Sigmoid colon (tissue), 7 donors: ENCODE measurements around the gene GAMT. TPM values are rescaled to one million over a fixed set of nuclear protein-coding genes. Genes with fewer than 3 reads are reported as not detected.
A peak's percentile ranks its signal among the peaks of the same experiment; 100 is the strongest.

Experiments
- DNase-seq: peaks from one replicate; pipeline ENCODE4 v3.0.0-alpha.2; 2019
- H3K27ac ChIP-seq, 4 donors: fragments of 200-600 bp; sonication (generic); one replicate each; pipeline ENCODE4 v1.5.1; 2016 to 2019; ENCODE audit warnings: mild to moderate bottlenecking in 1 of 4
- H3K27me3 ChIP-seq, 3 donors: fragments of 200-600 bp; sonication (generic); one replicate each; pipeline ENCODE4 v1.5.1; 2019; ENCODE audit warnings: mild to moderate bottlenecking in 1 of 3
- H3K36me3 ChIP-seq, 4 donors: fragments of 200-600 bp; sonication (generic); one replicate each; pipeline ENCODE4 v1.5.1; 2016 to 2019
- H3K4me1 ChIP-seq, 4 donors: fragments of 200-600 bp; sonication (generic); one replicate each; pipeline ENCODE4 v1.5.1; 2017 to 2019
- H3K4me3 ChIP-seq, 4 donors: fragments of 200-600 bp; sonication (generic); one replicate each; pipeline ENCODE4 v1.5.1; 2017 to 2019; ENCODE audit warnings: mild to moderate bottlenecking in 2 of 4, moderate library complexity in 1 of 4
- H3K9me3 ChIP-seq, 4 donors: fragments of 200-600 bp in 3 of 4; sonication (generic) in 3 of 4; one replicate each; pipeline versions ENCODE4 v1.5.1 to v1.6.1; 2013 to 2019
- CTCF ChIP-seq, 4 experiments: fragments of 450-650 bp in 3 of 4; fragments of 200-600 bp in 1 of 4; IDR thresholded peaks; one replicate each; pipeline ENCODE4 v1.5.1; 2016 to 2019; ENCODE audit warnings: antibody characterized with exemption in 4 of 4, mild to moderate bottlenecking in 3 of 4, moderate library complexity in 2 of 4
- EP300 ChIP-seq, 4 donors: sonication (generic); formaldehyde crosslinking; IDR thresholded peaks; one replicate each; pipeline ENCODE4 v1.6.1; 2017; ENCODE audit warnings: antibody characterized with exemption in 4 of 4
- POLR2A ChIP-seq, 2 donors: fragments of 450-650 bp; IDR thresholded peaks; one replicate each; pipeline ENCODE4 v1.6.1; 2016; ENCODE audit warnings: antibody characterized with exemption in 2 of 2, mild to moderate bottlenecking in 2 of 2, moderate library complexity in 2 of 2
- POLR2AphosphoS5 ChIP-seq, 4 donors: sonication (generic); formaldehyde crosslinking; IDR thresholded peaks; one replicate each; pipeline ENCODE4 v1.6.1; 2017; ENCODE audit warnings: antibody characterized with exemption in 4 of 4
- WGBS, 2 donors: extraction: QIAGEN DNeasy Blood & Tissue Kit; methylation state at CpG; one replicate each; pipeline ENCODE4 v1.1.7; 2013; 5-methylcytosine and 5-hydroxymethylcytosine counted together
- intact Hi-C: fragments of 100-400 bp; cut with DNase I; formaldehyde crosslinking; loops from one replicate; pipeline ENCODE4 v1.15.1; 2023
- polyA plus RNA-seq, 3 donors: library from polyadenylated mRNA; stranded (reverse); fragments of 200-250 nt; gene quantifications; one replicate each; pipeline ENCODE4 v1.2.3, GENCODE V29; 2013
- total RNA-seq, 4 donors: library from RNA; depleted of rRNA; stranded (reverse); fragments of >200 nt; gene quantifications; one replicate each; pipeline ENCODE4 v1.1.0, GENCODE V29; 2016
- donor health status: healthy with polysubstance abuse.
- donor health status: Bipolar disorder and iron deficiency.
- donor health status: healthy.

Gene GAMT
- total and polyA plus RNA-seq, 7 donors, result 1.8 to 16.6 (median 7.8) TPM

- WGBS, 2 donors, result 0 to 1% methylated on average over 69 of the region's 69 CpGs
- Histone ChIP-seq H3K27me3 (no peaks in the 10 kb centered on the region), H3K36me3 (peaks cover 0 to 10% (median 4%) of the 10 kb centered on the region in 4 donors), H3K4me1 (peaks cover 4 to 56% (median 53%) of the 10 kb centered on the region in 4 donors), H3K27ac (peak overlapping the region; percentile 91 to 98 (median 94)), H3K4me3 (peak overlapping the region; percentile 93 to 99 (median 94)), H3K9me3 (no peaks in the 10 kb centered on the region)
- intact Hi-C loops, result loop anchor here (5.0 kb wide), 2 partner anchors 51 to 131 kb away; partner anchors contain the start of gene FAM174C
- TF ChIP-seq CTCF (IDR thresholded peaks at IDR 0.05) (no peak), POLR2AphosphoS5 (IDR thresholded peaks at IDR 0.05) (peak in 1 of 4 donors; percentile 41), POLR2A (IDR thresholded peaks at IDR 0.05) (no peak)
- peak; percentile 77 for DNase-seq
Observed at GRCh38 chr19:1408300-1409203, 7.2 kb upstream of the GAMT start.

- peak in 2 of 4 donors; percentile 46 to 61 for TF ChIP-seq POLR2AphosphoS5 (IDR thresholded peaks at IDR 0.05)
- TF ChIP-seq CTCF (IDR thresholded peaks at IDR 0.05), result no peak
- no peak for TF ChIP-seq POLR2A (IDR thresholded peaks at IDR 0.05)
- no peak for TF ChIP-seq EP300 (IDR thresholded peaks at IDR 0.05)
- WGBS, 2 donors, result 1% methylated on average over 121 of the region's 121 CpGs
- H3K9me3 ChIP-seq, result no peaks in the 10 kb centered on the region
- H3K27me3 ChIP-seq, result peaks cover 0 to 1% (median 0%) of the 10 kb centered on the region in 3 donors
- peaks cover 4 to 48% (median 46%) of the 10 kb centered on the region in 4 donors for H3K4me1 ChIP-seq
- intact Hi-C loops, result loop anchor here (2.0 to 5.0 kb wide), 3 partner anchors 25 to 130 kb away; partner anchors contain the start of genes FAM174C and NDUFS7
- peak; percentile 74 for DNase-seq
- peak within 1 kb of the TSS; percentile 93 to 99 (median 94) for H3K4me3 ChIP-seq
- peaks cover 0 to 2% (median under 1%) of the 10 kb centered on the region in 4 donors for H3K36me3 ChIP-seq
- H3K27ac ChIP-seq, result peak within 1 kb of the TSS; percentile 91 to 98 (median 94)
Observed at GRCh38 chr19:1407528-1408299, 6.4 kb upstream of the GAMT start, which contains the start of gene DAZAP1. TSS of gene DAZAP1 (plus strand) at chr19:1407586. CDS start at chr19:1407774, 188 bp downstream.

- DNase-seq, result peak; percentile 99
- 0 to 1% methylated on average over 72 of the region's 72 CpGs for WGBS, 2 donors
- Histone ChIP-seq H3K27me3 (peaks cover 0 to 9% (median 0%) of the 10 kb centered on the region in 3 donors), H3K27ac (peak overlapping the region; percentile 79 to 98 (median 92)), H3K36me3 (no peaks in the 10 kb centered on the region), H3K4me1 (peaks cover 4 to 41% (median 39%) of the 10 kb centered on the region in 4 donors), H3K4me3 (peak overlapping the region; percentile 37 to 99 (median 93)), H3K9me3 (no peaks in the 10 kb centered on the region)
- TF ChIP-seq POLR2A (IDR thresholded peaks at IDR 0.05) (no peak), POLR2AphosphoS5 (IDR thresholded peaks at IDR 0.05) (peak; percentile 16 to 47 (median 36)), EP300 (IDR thresholded peaks at IDR 0.05) (peak in 1 of 4 donors; percentile 37), CTCF (IDR thresholded peaks at IDR 0.05) (peak in 3 of 4 experiments; percentile 6 to 45 (median 26))
- intact Hi-C loops, result loop anchor here (2.0 to 5.0 kb wide), 3 partner anchors 24 to 130 kb away; partner anchors contain the start of genes FAM174C and NDUFS7
Observed at GRCh38 chr19:1406774-1407527, 5.6 kb upstream of the GAMT start.
